DND-41 (cell line): ENCODE data around the gene BRD3.

ENCODE experiments used
- ATAC-seq: fragments of 200-7000 bp; cut with Tn5 transposase; 3 replicates; pipeline ENCODE4 v1.9.1; 2021; ENCODE audit warnings: low read depth; ENCODE audit not compliant: insufficient read depth
- DNase-seq: peaks from one replicate; pipeline ENCODE4 v3.0.0-alpha.2; 2020
- H2AFZ ChIP-seq: 2 replicates; pipeline ENCODE4 v1.6.0; 2012; ENCODE audit warnings: low read depth, low read length
- H3K27ac ChIP-seq: 2 replicates; pipeline ENCODE4 v1.5.1; 2012; ENCODE audit warnings: low read length, inconsistent platforms
- H3K27me3 ChIP-seq: fragments of 200-600 bp; sonication (generic); 2 replicates; pipeline ENCODE4 v1.6.0; 2012; ENCODE audit warnings: low read length, mild to moderate bottlenecking, inconsistent platforms; ENCODE audit not compliant: insufficient read depth, poor library complexity
- H3K36me3 ChIP-seq: 2 replicates; pipeline ENCODE4 v1.5.1; 2012; ENCODE audit warnings: low read length, inconsistent platforms; ENCODE audit not compliant: insufficient read depth
- H3K4me1 ChIP-seq: 2 replicates; pipeline ENCODE4 v1.5.1; 2012; ENCODE audit warnings: mild to moderate bottlenecking, low read length; ENCODE audit not compliant: insufficient read depth
- H3K4me2 ChIP-seq: 2 replicates; pipeline ENCODE4 v1.6.0; 2012; ENCODE audit warnings: mild to moderate bottlenecking, moderate library complexity, low read length, inconsistent platforms; ENCODE audit not compliant: insufficient read depth
- H3K4me3 ChIP-seq, 2 experiments: fragments of 200-600 bp in 1 of 2; shearing (Covaris generic) in 1 of 2; 2 replicates each; pipeline ENCODE4 v1.5.1; 2012 to 2016; ENCODE audit warnings: inconsistent platforms in 2 of 2, low read length in 2 of 2, mild to moderate bottlenecking in 2 of 2, low read depth in 1 of 2, moderate library complexity in 1 of 2
- H3K79me2 ChIP-seq: 2 replicates; pipeline ENCODE4 v1.6.0; 2012; ENCODE audit warnings: low read length, inconsistent platforms; ENCODE audit not compliant: insufficient read depth
- H3K9ac ChIP-seq: 2 replicates; pipeline ENCODE4 v1.6.0; 2012; ENCODE audit warnings: low read depth, mild to moderate bottlenecking, inconsistent platforms, low read length, moderate library complexity
- H3K9me3 ChIP-seq: 2 replicates; pipeline ENCODE4 v1.5.1; 2012; ENCODE audit warnings: low read length, moderate library complexity, mild to moderate bottlenecking, inconsistent platforms; ENCODE audit not compliant: insufficient read depth, severe bottlenecking
- H4K20me1 ChIP-seq: 2 replicates; pipeline ENCODE4 v1.6.0; 2012; ENCODE audit warnings: low read length; ENCODE audit not compliant: insufficient read depth
- CTCF ChIP-seq: IDR thresholded peaks from 2 replicates; pipeline ENCODE4 v1.5.1; 2012; ENCODE audit warnings: borderline replicate concordance, low read length, moderate library complexity, mild to moderate bottlenecking; ENCODE audit not compliant: poor library complexity, severe bottlenecking; ENCODE audit errors: extremely low read depth
- EZH2 ChIP-seq: IDR thresholded peaks from 3 replicates; pipeline ENCODE4 v1.6.1; 2012; ENCODE audit warnings: borderline replicate concordance, low read depth, mild to moderate bottlenecking, moderate library complexity, low read length, inconsistent platforms; ENCODE audit not compliant: severe bottlenecking

Gene BRD3

GRCh38 chr9:134068744-134069479, 1.1 kb upstream of the BRD3 start:
- peak overlapping the region; percentile 68 for H3K9ac ChIP-seq
- peaks cover 20% of the 10 kb centered on the region for H4K20me1 ChIP-seq
- H3K79me2 ChIP-seq: peaks cover 36% of the 10 kb centered on the region
- H3K4me1 ChIP-seq: peaks cover 31% of the 10 kb centered on the region
- H2AFZ ChIP-seq: peak overlapping the region; percentile 94
- DNase-seq: no peak
- peak overlapping the region; percentile 92 for H3K4me2 ChIP-seq
- peaks cover 15% of the 10 kb centered on the region for H3K27me3 ChIP-seq
- peaks cover 6% of the 10 kb centered on the region; the same call in 1 of the 2 replicates for H3K36me3 ChIP-seq
- H3K4me3 ChIP-seq: peak overlapping the region; percentile 54 to 84
- H3K9me3 ChIP-seq: no peaks in the 10 kb centered on the region
- H3K27ac ChIP-seq: peak overlapping the region; percentile 73
- no peak for TF ChIP-seq EZH2
- TF ChIP-seq CTCF: no peak
- no peak for ATAC-seq

- Histone ChIP-seq H3K27me3 (peaks cover 15% of the 10 kb centered on the region), H3K4me3 (peak overlapping the region; percentile 82 to 94; a peak in 3 of 4 replicates), H3K27ac (peak overlapping the region; percentile 92), H2AFZ (peak overlapping the region; percentile 48; the same call in 1 of the 2 replicates), H3K4me1 (peaks cover 33% of the 10 kb centered on the region), H3K79me2 (peaks cover 53% of the 10 kb centered on the region), H3K4me2 (peak overlapping the region; percentile 80), H4K20me1 (peaks cover 37% of the 10 kb centered on the region), H3K9me3 (no peaks in the 10 kb centered on the region), H3K36me3 (peaks cover 15% of the 10 kb centered on the region; the same call in 1 of the 2 replicates), H3K9ac (peak overlapping the region; percentile 98)
- TF ChIP-seq CTCF (no peak), EZH2 (no peak)
- peak; percentile 58 for DNase-seq
- ATAC-seq: no peak
Measured at GRCh38 chr9:134066913-134067851, 644 bp downstream of the BRD3 start.

GRCh38 chr9:134066526-134066912, 1.3 kb downstream of the BRD3 start:
- Histone ChIP-seq H3K4me2 (peak overlapping the region; percentile 80), H3K9me3 (no peaks in the 10 kb centered on the region), H3K27me3 (peaks cover 15% of the 10 kb centered on the region), H3K4me1 (peaks cover 33% of the 10 kb centered on the region), H2AFZ (no peak overlapping the region), H3K36me3 (peaks cover 15% of the 10 kb centered on the region; the same call in 1 of the 2 replicates), H3K9ac (peak overlapping the region; percentile 98), H4K20me1 (peaks cover 44% of the 10 kb centered on the region), H3K79me2 (peaks cover 60% of the 10 kb centered on the region), H3K27ac (peak overlapping the region; percentile 92), H3K4me3 (peak overlapping the region; percentile 82 to 94; a peak in 3 of 4 replicates)
- ATAC-seq (no peak), DNase-seq (peak; percentile 26)
- TF ChIP-seq CTCF: no peak
- no peak for TF ChIP-seq EZH2
